KOPT-K1 (cell line): ENCODE measurements around the gene FBXO7.
"Not testable (repeated sequence)": the region's sequence is repeated elsewhere in the genome, so short reads cannot be mapped to it uniquely, and the experiment has no call there.

ENCODE experiments used
- H3K27ac ChIP-seq: fragments of 200-600 bp; sonication (generic); 2 replicates; pipeline ENCODE4 v1.5.1; 2016; ENCODE audit warnings: antibody characterized with exemption, mild to moderate bottlenecking, low read depth, low read length; ENCODE audit not compliant: poor library complexity, severe bottlenecking
- H3K36me3 ChIP-seq: fragments of 200-600 bp; sonication (generic); 2 replicates; pipeline ENCODE4 v1.5.1; 2017; ENCODE audit warnings: antibody characterized with exemption, mild to moderate bottlenecking, low read length, moderate library complexity; ENCODE audit not compliant: insufficient read depth
- H3K9me3 ChIP-seq: fragments of 200-600 bp; sonication (generic); 2 replicates; pipeline ENCODE4 v1.5.1; 2017; ENCODE audit warnings: antibody characterized with exemption, low read length, mild to moderate bottlenecking; ENCODE audit not compliant: insufficient read depth, poor library complexity, severe bottlenecking

The FBXO7 gene

DNA sequence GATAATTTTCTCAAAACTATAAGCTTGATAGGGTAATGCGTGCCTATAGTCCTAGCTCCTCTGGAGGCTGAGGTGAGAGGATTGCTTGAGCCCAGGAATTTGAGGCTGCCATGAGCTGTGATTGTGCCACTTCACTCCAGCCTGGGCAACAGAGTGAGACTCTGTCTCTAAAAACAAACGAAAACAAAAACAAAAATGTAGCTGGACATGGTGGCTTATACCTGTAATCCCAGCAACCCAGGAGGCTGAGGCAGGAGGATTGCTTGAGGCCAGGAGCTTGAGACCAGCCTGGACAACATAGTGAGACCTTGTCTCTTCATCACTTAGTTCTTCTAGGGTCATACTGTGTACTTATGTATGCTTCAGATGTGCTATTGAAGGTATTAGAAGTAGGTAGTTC is 3.9 kb downstream of the FBXO7 start:
- H3K9me3 ChIP-seq, H3K27ac ChIP-seq: not testable (repeated sequence)
- H3K36me3 ChIP-seq, result peaks cover 43% of the 10 kb centered on the region

DNA sequence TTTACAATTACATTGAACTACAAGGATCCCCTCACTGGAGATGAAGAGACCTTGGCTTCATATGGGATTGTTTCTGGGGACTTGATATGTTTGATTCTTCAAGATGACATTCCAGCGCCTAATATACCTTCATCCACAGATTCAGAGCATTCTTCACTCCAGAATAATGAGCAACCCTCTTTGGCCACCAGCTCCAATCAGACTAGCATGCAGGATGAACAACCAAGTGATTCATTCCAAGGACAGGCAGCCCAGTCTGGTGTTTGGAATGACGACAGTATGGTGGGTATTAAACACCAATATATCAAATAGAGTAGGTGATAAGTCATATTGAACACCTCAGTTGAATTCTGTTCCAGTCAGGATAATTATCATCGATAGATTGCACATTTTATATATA is 4.4 kb downstream of the FBXO7 start:
- no peaks in the 10 kb centered on the region for H3K9me3 ChIP-seq
- no peak overlapping the region for H3K27ac ChIP-seq
- peaks cover 48% of the 10 kb centered on the region for H3K36me3 ChIP-seq

DNA sequence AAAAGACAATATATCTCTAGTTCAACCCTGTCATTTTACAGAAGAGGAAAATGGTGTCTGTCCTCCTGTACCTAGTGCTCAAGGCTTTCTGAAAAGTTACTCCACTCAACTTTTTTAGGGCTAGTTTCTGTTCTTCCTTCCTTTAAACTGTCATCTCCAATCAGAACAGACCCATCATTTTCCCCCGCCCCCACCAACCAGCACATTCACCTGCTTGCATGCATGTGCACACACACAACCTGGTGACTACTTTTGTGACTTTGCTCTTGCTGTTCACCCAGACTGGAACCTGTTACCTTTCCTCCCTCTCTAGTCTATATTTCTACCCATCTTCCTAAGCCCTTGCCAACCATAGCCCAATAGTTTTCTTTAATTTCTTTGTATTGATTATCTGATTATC is 5.6 kb downstream of the FBXO7 start:
- Histone ChIP-seq H3K36me3 (peaks cover 60% of the 10 kb centered on the region), H3K9me3 (no peaks in the 10 kb centered on the region), H3K27ac (no peak overlapping the region)

DNA sequence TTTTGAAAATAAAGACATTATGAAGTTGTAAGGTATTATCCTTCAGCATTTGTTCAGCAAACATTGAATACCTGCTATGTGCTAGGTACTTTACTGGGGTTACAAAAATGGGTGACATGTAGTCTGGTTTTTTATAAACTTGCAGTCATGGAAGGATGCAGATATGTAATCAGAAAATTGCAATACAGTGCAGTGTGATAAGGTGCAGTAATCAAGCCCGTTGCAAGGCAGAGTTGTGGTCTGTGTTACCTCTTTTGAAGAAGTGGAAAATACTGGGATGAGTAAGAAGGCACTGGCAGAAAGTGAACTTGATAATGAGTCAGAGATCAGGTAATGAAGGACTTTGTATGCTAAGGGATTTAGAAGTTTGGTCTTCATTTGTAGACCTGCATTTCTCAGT is 8.1 kb downstream of the FBXO7 start:
- peaks cover 85% of the 10 kb centered on the region for H3K36me3 ChIP-seq
- H3K9me3 ChIP-seq, result no peaks in the 10 kb centered on the region
- no peak overlapping the region for H3K27ac ChIP-seq

DNA sequence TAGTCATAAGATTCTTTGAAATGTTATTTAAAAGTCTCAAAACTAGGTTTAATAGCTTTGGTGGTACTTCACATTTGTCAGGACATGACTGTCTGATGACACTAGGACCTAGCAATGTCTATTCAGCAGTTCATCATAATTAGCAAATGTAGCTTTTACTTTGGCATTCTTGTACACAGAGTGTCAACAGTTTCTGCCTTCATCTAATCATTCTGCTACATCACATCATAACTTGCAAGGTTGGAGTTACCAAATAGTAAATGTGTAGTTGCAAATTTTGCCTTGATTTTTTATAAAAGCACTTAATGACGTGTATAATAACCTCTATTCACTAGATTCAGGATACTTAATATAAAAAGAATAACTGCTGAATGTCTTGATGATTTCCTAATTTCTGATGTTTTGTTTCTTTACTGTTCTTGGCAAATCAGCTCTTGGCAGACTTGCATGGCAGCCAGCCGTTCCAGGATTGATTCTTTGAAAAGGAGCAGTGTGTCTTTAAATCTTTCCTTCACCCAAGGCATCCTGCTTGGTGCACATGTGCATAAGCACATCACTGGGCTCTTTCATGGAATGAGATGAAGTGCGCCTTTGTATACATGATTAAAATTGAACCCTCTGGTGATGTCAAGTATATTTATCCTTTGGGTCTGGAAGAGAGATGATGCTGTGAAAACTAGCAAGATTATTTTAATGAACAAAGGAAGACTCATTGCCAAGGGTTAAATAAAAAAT is 12.2 kb downstream of the FBXO7 start:
- H3K9me3 ChIP-seq, result no peaks in the 10 kb centered on the region
- peaks cover 93% of the 10 kb centered on the region for H3K36me3 ChIP-seq
- no peak overlapping the region for H3K27ac ChIP-seq

DNA sequence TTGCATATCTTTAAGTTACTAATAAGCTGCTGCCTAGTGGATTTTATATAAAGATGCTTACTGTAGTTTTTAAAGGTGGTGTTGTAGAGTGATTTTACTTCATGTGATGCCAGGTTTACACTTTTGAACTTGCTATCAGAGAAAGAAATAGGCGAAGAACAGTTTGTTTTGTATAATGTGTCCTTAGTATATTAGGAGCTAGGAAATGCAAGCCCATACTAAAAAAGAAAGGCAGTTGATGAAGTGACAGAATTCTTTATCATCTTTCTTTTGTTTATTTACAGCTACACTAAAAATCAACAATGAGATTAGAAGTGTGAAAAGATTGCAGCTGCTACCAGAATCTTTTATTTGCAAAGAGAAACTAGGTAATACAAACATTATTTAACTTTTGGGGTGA is 12.8 kb downstream of the FBXO7 start:
- H3K27ac ChIP-seq, result no peak overlapping the region
- peaks cover 96% of the 10 kb centered on the region for H3K36me3 ChIP-seq
- no peaks in the 10 kb centered on the region for H3K9me3 ChIP-seq

DNA sequence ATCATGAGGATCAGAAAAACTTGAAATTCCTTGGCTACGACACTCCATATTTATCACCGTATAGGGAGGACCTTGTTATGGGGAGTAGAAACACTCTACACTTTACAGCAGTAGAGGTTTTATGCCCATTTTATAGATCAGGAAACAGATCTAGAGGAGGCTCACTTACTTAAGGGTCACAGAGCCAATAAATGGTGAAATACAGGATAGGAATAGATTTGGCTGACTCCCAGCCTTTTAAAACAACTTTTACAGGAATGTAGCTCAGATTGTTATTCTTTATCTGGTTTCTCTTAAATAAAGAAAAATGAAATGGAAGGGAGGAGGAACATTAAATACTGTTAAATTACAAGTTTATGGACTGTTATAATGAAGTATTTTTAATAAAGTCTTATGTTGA is 14.8 kb downstream of the FBXO7 start:
- H3K36me3 ChIP-seq, result peaks cover 97% of the 10 kb centered on the region

DNA sequence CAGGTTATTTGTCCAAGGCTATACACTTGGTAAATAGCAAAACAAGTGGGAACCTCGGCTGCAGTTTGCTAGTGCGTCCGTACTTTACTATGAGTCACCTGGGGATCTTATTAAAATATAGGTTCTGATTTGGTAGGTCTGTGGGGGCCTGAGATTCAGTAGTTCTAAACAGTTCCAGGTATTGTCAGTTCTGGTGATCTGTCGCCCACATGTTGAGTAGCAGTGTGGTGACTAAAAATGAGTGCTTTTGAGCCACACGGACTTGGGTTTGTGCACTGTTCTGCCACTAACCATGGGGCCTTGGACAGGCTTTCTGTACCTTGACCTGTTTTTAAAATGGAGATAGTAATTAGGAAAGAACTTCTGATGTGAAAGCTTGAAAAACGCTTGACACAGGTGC is 15.7 kb downstream of the FBXO7 start:
- peaks cover 97% of the 10 kb centered on the region for H3K36me3 ChIP-seq
- H3K27ac ChIP-seq, result no peak overlapping the region
- no peaks in the 10 kb centered on the region for H3K9me3 ChIP-seq

More for the DNA sequence above, 14.8 kb downstream of the FBXO7 start:
- Histone ChIP-seq H3K9me3 (no peaks in the 10 kb centered on the region), H3K27ac (no peak overlapping the region)

DNA sequence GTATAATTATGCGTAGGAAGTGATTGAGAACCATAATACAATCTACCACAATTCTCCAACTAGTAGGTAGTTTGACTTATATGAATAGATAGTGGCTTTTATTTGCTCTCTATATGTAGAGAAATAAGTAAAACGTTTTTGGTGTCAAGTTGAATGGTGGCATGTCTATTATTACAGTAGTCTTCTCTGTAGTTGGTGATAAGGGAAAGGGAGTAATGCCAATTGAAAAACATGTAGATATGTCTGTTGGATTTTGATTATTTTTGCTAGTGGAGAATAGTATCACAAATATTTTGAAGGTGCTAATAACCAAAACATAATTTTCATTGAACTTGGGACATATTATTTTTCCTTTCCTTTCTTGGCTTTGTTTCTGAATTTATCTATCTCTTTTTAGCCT is 17.5 kb downstream of the FBXO7 start:
- H3K36me3 ChIP-seq, result peaks cover 97% of the 10 kb centered on the region
- H3K27ac ChIP-seq, result no peak overlapping the region
- no peaks in the 10 kb centered on the region for H3K9me3 ChIP-seq

DNA sequence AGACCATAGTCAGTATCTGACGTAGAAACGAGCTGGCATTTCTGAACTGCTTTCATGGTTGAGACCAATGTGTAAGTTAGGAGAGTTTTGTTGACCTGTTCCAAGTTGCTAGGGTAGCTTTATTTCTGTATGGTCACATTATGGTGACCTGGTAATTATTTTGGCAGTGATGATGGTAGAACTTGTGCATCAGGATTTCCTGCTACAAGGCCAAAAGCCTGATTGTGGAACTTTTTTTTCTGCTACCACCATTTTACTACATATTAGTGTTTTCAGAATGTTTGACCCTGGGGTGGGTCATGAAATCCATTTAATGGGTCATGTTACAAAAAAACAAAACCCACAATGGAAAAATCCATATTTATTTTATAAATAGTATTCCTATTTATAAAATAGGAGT is 18.9 kb downstream of the FBXO7 start:
- Histone ChIP-seq H3K27ac (no peak overlapping the region), H3K36me3 (peaks cover 97% of the 10 kb centered on the region), H3K9me3 (no peaks in the 10 kb centered on the region)

DNA sequence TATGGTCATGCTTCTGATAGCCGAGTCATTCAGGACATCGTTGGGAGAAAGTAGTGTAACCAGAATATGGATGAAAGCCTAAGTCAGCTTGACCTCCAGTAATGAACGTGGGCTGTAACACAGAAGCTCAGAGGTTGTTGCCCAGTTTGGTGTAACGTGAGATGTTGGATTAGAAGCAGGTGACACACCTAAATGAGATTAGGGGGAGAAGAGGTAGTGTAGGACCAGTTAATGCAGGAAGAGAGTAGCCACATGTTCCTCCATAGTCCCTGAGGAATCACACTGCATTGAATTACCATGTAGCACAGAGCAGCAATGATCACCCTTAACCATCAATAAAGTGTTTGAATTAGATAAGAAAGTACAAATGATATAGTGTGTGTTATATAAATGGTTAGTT is 20.4 kb downstream of the FBXO7 start:
- Histone ChIP-seq H3K9me3 (no peaks in the 10 kb centered on the region), H3K27ac (no peak overlapping the region), H3K36me3 (peaks cover 97% of the 10 kb centered on the region)

DNA sequence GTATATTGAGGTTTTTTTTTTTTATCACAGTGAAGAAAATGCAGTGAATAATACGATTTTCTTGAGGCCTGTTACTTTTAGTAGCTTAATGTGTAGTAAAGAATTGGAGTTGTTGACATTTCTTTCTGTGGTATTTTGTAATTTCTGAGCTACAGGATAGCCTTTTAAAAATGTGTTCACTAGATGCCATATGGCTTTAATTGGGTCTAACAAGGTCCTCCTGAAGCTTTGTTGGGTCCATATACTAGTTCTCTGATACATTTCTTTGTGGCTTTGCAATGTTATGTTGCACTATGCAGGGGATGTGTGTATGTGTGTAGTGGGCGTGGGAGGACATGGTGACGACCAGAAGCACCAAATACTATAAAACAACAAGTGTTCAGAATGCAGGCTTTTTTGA is 25.1 kb downstream of the FBXO7 start:
- no peak overlapping the region for H3K27ac ChIP-seq
- no peaks in the 10 kb centered on the region for H3K9me3 ChIP-seq
- peaks cover 56% of the 10 kb centered on the region for H3K36me3 ChIP-seq

DNA sequence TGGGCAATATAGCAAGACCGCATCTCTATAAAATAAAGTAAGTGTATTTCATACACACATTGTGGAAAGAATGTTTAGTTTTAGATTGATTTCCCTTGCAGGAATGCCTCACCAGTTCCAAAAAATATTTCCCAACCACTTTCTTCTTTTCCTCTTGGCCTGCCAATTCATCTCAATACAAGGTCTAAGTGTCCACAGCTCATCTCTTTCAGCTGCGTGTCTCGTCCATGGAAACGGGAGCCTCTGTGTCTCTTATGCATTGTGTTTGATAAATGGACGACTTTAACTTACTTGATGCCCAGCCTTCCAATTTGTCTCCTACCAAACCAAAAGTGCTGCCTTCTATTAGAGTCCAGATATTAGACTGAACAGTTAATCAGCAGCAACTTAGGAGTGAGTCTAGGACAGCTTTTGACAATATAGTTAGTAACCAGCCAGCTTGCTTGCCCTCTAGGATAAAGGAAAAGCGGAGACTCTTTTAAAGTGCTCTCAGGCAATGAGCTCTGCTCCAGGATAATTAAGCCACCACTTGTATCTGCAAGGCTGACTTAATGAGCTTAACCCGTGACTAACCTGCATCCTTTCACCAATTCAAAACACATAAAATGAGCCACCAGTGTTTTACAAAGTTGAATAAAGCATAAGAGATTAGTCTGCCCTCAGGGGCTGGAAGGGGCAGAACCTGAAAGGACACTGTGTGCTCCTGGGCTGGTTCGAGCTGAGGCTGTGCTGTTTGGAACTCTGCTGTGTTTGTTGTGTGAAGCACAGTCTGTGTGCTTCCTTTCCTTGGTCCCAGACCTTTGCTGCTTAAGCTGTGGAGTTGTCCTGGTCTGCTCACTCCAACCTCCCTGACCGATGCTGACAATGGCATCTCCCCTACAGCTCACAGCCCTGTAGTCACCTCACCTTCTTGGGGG is 27.5 kb downstream of the FBXO7 start:
- no peak overlapping the region for H3K27ac ChIP-seq
- no peaks in the 10 kb centered on the region for H3K9me3 ChIP-seq
- peaks cover 31% of the 10 kb centered on the region for H3K36me3 ChIP-seq

DNA sequence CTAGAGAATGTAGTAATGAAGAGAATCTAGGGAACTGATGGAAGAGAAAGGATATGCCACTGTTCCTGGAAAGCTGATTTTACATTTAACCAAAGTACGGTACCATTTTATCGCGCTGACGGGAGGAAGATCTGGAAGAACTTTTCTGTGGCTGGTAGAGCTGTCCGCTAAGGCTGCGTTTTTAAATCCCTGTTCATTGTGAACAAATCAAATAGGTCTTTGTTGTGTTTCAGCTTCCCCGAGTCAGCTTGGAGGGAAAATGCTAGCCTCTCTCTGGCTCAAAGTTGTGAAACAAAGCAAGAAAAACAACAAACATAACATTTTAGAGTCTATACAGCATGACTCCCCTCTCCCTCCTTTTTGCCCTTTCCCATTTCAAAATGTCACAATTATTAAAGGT is 34.4 kb downstream of the FBXO7 start:
- Histone ChIP-seq H3K36me3 (no peaks in the 10 kb centered on the region), H3K9me3 (no peaks in the 10 kb centered on the region), H3K27ac (no peak overlapping the region)

DNA sequence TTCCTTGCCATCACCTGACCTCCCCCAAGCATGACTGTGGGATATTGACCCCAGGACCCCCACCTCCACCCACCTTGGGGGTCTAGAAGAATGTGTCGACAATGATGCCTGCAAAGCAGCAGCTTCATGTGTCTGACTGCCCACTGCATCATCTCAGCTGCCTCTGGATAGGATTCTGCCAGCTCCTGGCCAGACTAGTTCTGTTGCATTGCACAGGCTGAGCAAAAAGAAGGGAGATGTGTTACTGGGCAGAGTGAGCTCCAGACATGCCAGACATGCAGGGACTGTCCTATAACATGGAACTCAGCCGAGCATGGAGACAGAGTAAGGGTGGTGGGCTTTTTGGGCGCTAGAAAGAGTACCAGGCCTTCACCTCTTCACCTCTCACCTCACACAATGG is 36.7 kb downstream of the FBXO7 start:
- Histone ChIP-seq H3K36me3 (no peaks in the 10 kb centered on the region), H3K27ac (no peak overlapping the region), H3K9me3 (no peaks in the 10 kb centered on the region)

DNA sequence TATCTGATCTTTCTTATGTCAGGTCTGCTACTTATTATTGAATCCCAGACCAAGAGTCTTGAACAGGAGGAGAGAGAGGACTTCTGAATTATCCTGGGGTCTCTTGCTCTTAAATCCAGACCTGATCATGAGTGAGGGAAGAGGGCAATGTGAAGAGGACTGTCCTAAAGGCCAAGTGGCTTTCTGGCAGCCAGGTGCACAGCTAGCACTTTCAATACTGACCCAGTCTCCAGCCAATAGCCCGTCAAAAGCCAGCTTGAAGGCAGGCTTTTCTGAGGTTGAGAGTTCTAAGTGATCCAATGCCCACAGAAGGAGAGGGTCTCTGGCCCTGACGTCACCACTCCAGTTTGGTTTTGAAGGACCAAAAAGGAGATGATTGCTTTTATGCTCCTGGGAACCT is 37.2 kb downstream of the FBXO7 start:
- H3K27ac ChIP-seq, result no peak overlapping the region
- no peaks in the 10 kb centered on the region for H3K36me3 ChIP-seq
- H3K9me3 ChIP-seq, result no peaks in the 10 kb centered on the region
